A549 (cell line): ENCODE data around the gene TCEA3.

Experiments used
- BHLHE40 ChIP-seq: IDR thresholded peaks from 2 replicates; pipeline ENCODE4 v1.6.1; 2012; ENCODE audit warnings: low read depth, low read length, inconsistent platforms
- CTCF ChIP-seq: fragments of >200 bp; sonication (Bioruptor Twin); formaldehyde crosslinking; IDR thresholded peaks from 3 replicates; pipeline ENCODE4 v1.5.1; 2016
- ESRRA ChIP-seq: fragments of 150-350 bp; IDR thresholded peaks from 2 replicates; pipeline ENCODE4 v1.6.1; 2014; ENCODE audit warnings: mild to moderate bottlenecking, low read length, borderline replicate concordance
- JUN ChIP-seq, 2 experiments: fragments of >200 bp; sonication (Bioruptor Twin); formaldehyde crosslinking; IDR thresholded peaks; 2 replicates in 1 of 2; 3 replicates in 1 of 2; pipeline ENCODE4 v1.6.1; 2016 to 2017
- MAX ChIP-seq: IDR thresholded peaks from 2 replicates; pipeline ENCODE4 v1.6.1; 2012
- NFE2L2 ChIP-seq: fragments of 150-350 bp; conservative IDR thresholded peaks from 2 replicates; pipeline ENCODE4 v1.6.1; 2014; ENCODE audit warnings: low read length
- POLR2A ChIP-seq: IDR thresholded peaks from 2 replicates; pipeline ENCODE4 v1.6.1; 2012; ENCODE audit warnings: mild to moderate bottlenecking, low read length
- RCOR1 ChIP-seq: fragments of 150-350 bp; IDR thresholded peaks from 2 replicates; pipeline ENCODE4 v1.6.1; 2014; ENCODE audit warnings: antibody characterized with exemption, low read length, low read depth
- REST ChIP-seq: fragments of 200-600 bp; sonication (generic); IDR thresholded peaks from 2 replicates; pipeline ENCODE4 v1.6.1; 2016; ENCODE audit warnings: antibody characterized with exemption, mild to moderate bottlenecking, moderate library complexity
- RNF2 ChIP-seq: fragments of 200-600 bp; sonication (generic); IDR thresholded peaks from 2 replicates; pipeline ENCODE4 v1.6.1; 2016; ENCODE audit warnings: low read depth, mild to moderate bottlenecking, antibody characterized with exemption, moderate library complexity, borderline replicate concordance
- ZFP36 ChIP-seq: fragments of 450-650 bp; IDR thresholded peaks from 2 replicates; pipeline ENCODE4 v1.6.1; 2014; ENCODE audit warnings: borderline replicate concordance; ENCODE audit not compliant: partially characterized antibody

DNA sequence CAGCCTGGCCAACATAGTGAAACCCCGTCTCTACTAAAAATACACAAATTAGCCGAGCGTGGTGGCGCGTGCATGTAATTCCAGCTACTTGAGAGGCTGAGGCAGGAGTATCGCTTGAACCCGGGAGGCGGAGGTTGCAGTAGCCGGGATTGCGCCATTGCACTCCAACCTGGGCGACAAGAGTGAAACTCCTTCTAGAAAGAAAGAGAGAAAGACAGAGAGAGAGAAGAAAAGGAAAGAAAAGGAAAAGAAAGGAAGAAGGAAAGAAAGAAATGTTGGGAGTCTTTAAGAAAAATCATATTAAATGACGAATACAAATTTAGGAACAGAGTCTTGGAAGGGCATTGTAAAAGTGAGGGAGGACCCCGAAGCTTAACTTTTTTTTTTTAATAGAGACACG, 78.6 kb downstream of the TCEA3 start:
- no peak for TF ChIP-seq ESRRA
- no peak for TF ChIP-seq JUN (IDR thresholded peaks at IDR 0.05)
- no peak for TF ChIP-seq RCOR1
- no peak for TF ChIP-seq CTCF
- no peak for TF ChIP-seq ZFP36
- TF ChIP-seq RNF2, result no peak
- no peak for TF ChIP-seq MAX
- no peak for TF ChIP-seq POLR2A
- TF ChIP-seq NFE2L2, result no peak
- TF ChIP-seq REST, result no peak
- TF ChIP-seq BHLHE40, result no peak
